Fibroblast of peridontal ligament (primary cell): ENCODE results near the gene KCNC1.

Experiments used
- DNase-seq: peaks from one replicate; pipeline ENCODE4 v3.0.0-alpha.2; 2010; ENCODE audit errors: extremely low read depth

The KCNC1 gene

DNA sequence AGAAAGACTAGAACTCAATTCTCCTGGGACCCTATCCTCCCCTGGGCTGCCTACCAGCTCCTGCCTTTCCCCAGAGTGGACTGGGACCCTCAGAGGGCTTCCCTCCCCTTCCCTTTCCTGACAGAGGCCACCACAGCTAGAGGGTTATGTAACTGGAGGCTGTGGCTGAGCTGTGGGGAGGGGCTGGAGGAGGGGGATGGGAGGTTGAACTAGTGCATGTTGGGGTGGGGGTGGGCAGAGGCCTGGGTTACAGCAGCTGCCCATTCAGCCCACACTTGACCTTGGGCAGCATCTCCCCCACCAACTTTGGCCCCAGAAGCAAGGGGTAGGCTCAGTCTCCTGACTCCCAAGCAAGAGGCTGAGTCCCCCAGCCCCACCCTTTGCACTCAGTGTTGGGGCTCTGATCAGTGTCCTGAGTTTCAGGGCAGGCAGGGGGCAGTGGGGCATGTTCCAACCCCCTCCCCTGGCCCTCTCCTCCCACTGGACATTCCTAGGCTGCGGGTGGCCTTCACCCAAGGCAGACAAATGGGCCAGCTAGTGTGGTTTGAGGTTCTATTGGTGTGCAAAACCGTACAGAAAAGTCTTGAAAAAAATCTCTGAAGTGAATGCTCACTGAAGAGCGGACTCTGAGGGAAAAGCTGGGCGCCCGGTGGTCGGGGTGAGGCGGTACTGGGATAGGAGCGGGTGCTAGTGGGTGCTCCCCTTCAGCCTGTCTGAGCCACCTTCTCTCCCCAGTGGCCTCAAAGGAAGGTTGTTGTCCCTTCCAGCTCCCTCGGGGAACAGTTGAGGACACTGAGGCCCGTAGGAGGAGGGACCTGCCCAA is 3.8 kb downstream of the KCNC1 start:
- no peak for DNase-seq

DNA sequence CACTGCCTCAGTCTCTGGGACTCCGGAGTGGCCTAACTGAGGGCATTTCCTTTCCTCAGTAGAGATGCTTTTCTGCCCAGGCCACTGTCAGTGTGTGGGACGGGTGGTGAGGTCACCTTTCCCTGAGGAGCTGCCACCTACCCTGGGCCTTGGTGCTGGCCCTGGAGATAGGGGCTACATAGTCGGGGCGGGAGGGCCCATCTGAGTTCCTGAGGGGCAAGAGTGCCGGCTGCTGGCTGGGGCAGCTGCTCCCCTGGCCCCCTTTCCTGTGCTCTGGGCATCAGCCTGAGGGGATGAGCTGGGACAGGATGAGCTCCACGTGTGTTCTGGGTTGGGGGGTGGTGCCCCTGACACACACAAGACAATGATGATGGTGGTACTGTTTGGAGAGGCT is 5.4 kb downstream of the KCNC1 start:
- DNase-seq = no peak

DNA sequence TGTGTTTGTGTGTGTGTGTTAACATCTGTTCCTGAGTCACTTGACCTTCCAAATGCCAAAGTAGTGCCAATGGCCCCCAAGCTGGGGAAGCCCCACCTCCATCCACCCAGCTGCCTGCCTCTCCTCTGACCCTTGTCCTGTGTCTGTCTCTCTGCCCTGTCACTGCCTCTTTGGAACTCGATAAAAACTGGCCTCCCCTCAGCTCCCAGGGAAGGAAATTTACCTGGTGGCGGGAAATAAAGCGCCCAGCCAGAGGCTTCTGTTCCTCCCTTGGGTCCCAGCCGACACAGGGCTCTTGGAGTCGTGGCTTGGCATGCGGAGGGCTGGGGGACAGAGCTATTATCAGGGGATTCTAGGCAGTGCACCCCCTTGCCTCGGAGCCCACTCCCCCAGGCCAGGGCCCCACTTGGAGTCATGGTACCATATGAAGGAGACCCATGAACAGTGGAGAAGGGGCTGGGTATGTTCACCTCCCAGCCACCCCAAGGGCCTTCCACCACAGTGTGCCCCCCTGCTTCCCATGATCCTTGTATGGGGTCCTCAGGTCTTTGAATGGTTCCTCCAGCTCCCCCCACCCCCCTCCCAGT is 6.2 kb downstream of the KCNC1 start:
- no peak for DNase-seq

DNA sequence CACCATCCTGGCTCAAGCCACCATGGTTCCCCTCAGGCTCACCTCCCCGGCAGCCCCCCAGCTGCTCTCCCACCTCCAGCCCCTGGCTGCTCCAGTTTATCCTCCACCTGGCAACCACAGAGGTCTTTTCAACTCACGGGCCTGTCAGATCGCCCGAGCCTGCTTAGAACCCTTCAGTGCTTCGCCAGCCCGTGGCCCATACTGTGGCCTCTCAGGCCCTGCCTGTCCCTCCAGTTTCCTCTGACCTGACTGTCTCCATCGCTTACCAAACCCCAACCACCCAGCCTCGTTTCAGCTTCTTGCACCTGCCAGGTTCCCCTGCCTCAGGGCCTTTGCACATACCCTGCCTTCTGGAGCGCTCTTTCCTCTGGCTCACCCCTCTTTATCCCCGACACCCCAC is 6.9 kb downstream of the KCNC1 start:
- DNase-seq = no peak

DNA sequence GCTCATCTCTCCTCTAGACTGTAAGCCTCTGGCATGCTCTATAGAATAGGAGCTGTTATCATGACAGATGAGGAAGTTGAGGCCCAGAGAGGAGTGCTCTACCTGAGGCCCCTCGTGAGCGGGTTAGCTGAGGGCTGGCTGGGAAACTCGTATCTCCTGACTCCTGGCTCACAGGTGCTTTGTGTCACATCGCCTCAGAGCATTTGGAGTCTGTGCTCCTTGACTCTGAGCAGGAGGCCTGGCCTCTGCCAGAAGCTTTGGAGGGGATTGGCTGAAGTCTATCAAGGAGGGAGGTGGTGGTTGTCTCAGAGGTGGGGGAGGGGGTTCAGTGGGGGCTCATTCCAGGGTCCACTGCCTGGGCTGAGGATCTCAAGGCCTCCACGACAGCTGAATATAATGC is 7.4 kb downstream of the KCNC1 start:
- no peak for DNase-seq

DNA sequence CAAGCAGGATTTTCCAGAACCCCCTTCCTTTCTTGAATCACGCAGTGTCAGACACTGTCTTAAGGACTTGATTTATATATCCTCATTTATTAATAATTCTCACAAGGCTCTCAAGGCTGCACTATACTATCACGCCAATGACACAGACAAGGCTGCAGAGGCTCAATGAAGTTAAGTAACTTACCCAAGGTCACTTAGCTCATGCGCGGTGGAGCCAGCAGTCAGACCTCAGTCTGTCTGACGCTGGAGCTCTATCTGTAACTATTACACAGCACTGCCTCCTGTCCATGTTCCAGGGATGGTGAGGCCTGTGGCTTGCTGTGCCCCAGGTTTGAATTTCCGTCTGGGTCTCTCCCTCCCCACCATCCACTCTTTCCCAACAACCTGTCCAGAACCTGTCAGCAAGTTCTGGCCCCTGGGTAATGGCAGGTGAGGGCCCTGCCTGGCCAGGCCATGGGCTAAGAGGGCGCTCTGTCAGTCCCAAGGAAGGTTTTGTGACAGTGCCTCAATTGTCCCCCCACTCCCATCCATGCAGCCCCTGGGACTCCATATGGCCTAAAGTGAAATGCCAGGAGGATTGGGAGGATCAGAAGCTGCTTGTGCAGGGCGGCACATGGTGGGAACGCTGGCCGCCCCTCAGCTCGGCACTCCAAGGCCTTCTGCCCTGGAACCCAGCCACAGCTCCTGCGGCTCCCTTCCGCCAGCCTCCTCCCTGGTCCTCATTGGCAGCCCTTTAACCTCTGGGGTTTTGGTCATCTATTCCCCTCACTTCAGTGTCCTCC is 8.6 kb downstream of the KCNC1 start:
- DNase-seq = no peak

DNA sequence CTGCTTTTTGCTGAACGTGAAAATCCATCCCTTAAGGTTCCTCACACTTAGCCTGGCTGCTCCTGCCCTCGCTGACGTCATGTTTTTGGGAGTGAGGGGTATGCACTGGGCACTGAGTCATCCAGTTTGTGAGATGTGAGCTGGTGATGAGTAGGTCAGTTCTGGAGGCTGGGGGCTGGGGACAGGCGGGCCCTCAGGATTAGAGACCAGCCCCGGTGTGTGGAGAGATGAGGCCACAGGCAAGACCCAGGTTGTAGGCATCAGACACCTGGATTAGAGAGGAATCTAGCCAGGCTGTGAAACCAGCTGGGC is 9.2 kb downstream of the KCNC1 start:
- DNase-seq = peak; percentile 32

DNA sequence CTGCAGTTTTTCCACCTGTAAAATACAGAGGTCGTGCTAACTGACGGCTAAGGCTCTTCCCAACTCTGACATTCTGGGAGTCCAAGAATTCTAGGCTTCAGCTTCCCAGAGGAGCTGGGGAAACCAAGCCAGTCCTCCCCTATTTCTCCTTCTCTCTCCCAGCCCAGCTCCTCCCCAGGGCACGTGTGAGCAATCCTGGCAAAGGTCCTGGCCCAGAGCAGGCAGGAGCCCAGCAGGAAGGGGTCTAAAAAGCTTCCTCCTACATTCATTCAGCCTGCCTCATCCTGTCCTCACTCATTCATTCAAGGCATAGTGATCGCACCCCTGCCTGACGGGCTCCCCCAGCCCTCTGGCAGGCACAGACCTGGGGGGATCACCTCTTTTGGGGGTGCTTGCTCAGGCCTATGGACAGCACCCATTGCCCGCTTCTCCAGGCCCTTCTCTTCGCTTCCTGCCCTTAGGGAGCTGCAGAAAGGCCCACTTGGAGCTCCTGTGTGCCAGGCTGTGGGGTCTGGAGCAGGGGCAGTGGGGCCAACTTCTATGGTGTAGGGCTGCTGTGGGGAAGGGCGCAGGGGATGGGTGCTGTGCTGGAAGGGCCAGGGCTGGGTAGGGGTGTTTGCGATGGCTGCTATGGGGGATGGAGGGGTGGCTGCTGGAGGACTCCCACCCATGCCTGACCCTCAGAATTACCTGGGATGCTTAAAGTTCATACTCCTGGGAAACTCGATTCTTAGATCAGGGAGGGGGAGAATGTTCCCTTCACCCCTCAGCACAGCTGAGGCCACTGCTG is 9.8 kb downstream of the KCNC1 start:
- no peak for DNase-seq

DNA sequence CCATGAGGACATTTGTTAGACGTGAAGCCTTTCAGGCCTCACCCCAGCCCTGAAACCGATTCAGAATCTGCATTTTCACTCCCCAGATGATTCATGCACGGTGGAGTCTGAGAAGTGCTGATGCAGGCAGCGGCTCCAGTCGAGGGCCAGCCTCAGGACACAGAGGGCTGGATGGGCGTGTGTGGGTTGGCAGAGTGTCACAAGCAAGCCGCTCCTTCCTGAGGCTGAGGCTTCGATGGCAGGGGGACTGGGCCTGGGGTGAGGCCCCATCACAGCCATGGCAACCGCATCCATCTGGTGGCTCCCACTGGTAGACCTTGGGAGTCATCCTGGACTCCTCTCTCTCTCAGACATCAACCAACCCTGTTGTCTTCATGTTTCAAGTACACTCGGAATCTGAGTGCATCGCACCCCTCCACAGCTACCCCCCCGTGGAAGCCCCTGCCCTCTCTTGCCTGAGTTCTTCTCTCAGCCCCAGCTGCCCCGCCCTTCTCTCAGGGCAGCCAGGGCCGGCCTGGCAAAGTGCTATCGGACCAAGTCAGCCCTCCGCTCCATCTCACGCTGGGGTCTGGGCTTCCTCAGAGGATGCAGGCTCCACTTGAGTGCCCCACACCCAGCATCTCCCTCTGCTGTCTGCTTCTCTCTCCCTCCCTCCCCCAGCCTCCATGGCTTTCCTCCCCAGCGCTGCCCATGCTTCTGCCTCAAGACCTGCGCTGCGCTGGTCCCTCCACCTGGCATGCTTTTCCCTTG is 10.6 kb downstream of the KCNC1 start:
- no peak for DNase-seq

DNA sequence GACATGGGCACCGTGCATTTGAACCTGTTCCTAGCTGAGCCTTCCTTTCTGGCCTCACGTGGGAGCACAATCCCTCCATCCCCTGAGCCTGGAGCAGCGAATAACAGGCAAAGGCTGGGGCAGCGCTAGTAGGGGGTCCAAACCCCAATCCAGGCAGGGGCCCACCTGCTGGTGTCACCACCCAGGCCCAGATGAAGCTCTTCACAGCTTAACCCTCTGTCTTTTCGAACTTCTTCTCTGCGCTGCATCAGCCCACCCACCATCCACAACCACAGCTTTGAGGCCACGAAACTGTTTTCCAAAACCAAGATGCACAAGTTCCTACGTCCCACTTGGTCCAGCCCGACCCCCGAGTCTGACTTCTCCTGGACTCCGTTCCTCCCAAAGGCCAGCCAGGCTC is 11.5 kb downstream of the KCNC1 start:
- DNase-seq = no peak

DNA sequence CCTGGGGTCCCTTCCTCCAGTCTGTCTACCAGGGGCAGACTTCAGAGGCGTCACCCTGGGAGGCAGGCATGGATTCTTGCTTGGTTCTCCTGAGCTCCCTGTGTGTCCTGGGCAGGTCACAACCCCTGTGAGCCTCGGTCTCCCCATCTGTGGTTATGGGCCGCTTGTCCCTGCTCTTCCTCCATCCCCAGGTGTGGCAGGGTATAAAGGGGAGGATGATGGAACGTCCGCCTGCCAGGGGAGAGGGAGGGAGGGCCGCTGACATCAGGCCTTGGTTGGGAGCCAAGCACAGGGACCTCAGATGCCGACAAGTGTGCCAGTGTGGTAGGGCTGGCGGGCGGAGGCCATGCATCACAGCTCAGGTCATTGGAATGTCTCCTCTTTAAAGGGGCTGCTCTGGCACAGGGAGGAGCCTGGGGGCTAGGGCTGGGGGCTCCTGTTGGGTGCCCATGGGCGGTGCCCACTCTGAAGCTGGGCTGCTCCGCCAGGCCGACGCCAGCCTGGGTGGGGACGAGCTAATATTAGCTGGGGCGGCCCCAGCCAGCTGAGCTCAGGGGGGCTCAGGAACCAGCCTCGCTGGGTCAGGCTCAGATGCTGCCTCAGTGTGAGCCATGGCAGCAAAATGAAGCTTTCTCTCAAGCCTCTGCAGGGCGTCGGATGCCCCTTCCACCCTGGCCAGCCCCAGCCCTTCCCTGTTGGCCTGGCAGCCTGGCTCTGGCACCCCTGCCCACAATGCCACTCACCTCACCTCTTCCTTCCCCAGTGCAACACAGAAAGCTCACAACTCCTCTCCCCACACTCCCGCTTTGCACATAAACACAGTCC is 12.8 kb downstream of the KCNC1 start:
- DNase-seq = no peak

DNA sequence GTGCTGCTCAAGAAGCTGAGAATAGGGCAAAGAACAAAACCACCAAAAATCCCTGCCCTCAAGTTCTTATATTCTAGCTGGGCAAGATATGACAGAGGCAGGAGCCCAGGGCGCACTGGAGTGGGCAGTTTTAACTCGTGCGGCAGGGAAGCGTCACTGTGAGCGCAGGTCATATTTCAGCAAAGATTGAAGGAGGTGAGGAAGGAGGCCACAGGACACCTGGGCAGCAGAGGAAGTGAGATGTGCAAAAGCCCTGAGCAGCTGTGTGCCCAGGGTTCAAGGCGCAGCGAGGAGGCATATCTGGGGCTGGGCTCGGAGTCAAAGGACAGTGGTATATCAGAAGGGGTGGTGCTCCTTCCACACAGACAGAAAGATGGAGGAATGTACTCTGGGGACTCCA is 13.5 kb downstream of the KCNC1 start:
- DNase-seq = no peak

DNA sequence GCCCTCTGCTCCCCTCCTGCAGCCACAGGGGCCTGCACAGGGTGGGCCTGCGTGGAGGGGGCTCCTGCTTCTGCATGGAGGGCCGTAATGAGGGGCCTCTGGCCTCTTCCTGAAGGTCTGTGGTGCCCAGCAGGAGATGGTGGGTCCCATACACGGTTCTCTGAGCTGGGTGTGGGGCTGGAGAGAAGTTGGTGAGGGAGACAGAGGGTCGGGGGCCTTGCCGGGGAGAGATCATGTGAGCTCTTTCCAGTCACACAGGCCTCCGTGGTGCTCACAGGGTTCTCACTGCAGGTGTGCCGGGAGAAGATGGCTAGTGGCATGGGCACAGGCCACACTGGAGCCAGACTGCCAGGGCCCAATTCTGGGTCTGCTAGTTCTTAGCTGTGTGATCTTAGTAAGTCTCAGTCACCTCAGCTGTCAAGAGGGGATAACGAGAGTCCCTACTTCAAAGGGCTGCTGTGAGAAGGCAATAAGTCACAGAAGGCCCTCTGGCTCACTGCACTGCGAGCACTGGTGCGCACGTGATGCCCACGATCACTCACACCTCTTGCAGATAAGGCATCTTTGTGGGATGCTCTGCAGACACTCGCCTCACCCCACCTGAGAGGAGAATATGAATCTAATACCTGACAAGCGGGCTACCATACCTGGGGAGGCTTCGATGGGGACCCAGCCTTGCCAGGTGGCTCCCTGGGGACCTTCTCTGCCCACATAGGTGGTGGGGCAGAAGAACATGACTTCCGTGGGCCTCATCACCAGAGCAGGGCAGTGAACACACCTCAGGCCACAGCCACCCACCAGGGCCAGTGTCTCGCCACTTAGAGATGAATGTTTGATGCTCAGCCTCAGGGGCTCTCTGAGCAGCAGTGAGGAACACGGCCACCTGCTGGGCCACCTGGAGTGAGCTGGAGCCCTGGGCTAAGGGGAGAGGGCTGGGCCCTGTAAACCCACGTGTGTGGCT is 14.5 kb downstream of the KCNC1 start:
- DNase-seq = no peak

DNA sequence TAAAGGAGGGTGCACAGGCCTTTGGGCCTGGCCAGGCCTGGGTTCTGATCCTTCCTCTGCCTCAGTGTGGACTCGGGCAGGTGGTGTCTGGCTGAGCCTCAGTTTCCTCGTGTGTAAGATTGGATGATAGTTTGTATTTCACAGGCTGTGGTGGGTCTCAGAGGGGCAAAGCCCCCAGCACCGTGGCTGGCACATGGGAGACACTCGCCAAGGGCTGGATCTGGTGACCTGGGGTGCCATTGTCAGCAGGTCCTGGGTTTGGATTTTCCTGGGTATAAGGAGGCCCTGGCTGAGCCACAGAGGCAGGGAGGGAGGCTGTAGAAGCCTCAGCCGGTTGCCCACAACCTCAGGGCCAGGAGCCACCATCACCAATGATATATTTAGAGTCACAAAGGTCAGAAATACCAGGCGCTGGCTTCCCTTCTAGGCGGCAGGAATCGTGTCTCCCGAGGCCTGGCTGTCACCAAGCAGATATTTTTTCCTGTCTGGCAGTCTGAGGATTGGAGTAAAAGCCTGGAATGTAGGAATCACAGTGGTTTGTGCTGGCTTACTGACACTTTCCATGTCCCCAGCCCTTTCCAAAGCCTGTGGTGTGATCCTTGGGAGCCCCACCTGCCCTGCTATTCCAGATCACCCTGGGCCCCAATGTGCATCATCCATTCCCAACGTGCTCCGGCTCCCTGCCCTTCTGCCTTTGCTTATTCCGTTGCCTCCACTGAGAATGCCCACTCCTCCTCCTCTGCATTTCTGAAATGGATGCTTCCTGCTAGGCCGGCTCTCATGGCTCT is 15.6 kb downstream of the KCNC1 start:
- no peak for DNase-seq

DNA sequence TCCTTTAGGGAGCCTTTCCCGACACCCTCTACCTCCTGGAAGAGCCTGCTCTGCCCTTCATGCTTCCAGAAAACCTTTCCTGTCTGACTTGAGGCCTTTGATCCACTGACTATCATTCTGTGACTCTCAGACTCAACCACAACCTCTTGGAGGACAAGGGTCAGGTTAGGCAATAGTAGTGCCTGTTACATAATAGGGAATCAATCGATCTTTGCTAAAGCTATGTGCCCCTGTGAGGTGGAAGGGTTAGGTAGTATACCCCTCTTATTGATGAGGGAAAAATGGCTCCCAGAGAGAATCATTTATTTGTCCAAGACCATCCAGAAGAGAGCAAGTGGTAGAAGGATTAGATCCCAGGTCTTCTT is 16.2 kb downstream of the KCNC1 start:
- DNase-seq = no peak

DNA sequence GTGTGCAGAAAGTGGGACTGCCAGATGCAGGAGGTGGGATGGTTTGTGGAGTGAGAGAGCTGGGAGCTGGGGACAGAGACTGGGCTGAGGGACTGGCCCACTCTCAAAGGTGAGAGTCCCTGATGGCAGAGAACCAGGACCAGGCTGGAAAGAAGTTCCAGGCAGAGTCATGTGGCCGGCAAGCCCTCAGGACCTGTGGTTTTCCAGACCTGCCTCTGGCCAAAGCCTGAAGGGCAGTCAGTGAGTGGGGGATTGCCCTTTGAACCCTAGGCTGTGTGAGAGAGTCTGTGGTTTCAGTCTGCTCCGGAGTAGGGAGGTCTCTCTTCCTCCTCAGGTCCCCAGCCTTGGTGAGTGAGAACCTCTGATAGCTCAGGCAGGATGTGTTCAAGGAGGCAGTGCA is 17.0 kb downstream of the KCNC1 start:
- DNase-seq = no peak

DNA sequence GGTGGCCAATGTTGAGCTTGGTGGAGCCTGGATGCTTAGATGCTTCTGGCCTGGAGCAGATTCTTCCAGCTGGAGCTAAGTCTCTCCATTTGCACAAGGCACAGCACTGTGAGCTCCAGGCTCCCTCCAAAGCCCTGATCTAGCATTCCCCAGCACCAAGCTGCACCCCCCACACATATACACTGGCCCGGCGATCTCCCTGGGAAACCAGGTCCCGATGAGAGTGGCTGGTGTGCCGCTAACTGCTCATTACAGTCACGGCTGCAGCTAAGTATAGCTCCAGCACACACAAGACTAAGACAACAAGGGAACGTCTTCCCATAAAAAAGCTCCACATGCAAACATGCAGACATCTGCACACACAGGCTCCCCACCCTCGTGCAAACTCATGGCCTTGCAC is 17.6 kb downstream of the KCNC1 start:
- no peak for DNase-seq

DNA sequence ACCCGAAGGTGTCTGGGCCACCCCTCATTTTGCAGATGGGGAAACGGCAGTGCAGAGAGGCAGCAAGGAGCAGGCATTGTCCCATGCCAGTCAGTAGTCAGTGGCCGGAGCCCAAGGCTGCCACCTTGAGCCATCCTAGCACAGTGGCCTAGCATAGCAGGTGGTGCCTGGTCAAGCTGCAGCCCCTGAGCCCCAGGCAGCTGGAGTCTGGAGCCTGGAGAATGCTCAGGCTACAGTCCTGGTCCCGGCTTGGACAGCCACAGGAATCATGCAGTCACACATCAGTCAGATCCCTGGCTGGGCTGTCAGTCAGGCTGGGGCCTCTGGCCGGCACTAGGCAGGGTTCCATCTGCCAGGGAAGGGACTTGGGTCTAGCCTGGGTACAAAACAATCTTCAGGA is 18.6 kb downstream of the KCNC1 start:
- DNase-seq = no peak

DNA sequence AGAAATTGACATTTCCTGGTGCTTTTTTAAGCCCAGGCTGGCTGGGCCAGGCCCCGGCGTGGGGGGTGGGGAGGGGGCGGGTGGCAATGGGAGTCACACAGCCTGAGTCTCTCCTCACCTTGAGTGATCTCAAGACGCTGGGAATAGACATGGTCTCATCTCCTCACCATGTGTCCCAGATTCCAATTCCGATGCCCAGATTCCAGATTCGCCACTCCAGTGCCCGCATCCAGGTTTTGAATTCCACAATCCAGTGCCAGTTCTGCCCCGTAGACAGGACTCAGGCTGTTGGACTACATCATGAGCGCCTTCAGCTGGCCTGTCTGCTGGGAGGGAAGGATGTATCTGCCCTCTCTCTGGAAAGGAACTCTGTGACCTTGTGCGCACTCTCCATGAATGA is 19.1 kb downstream of the KCNC1 start:
- DNase-seq = no peak
